Left lobe of liver (tissue), 2 donors: ENCODE data around the gene CCDC7. TPM values are rescaled to one million over a fixed set of nuclear protein-coding genes. Genes with fewer than 3 reads are reported as not detected.
"Not testable (repeated sequence)": the region's sequence is repeated elsewhere in the genome, so short reads cannot be mapped to it uniquely, and the experiment has no call there.

Experiments
- ATAC-seq: fragments of 200-7000 bp; cut with Tn5 transposase; one replicate; pipeline ENCODE4 v1.9.1; 2020; ENCODE audit warnings: mild to moderate bottlenecking, moderate library complexity
- DNase-seq: peaks from one replicate; pipeline ENCODE4 v3.0.0-alpha.2; 2020; ENCODE audit warnings: low spot score
- total RNA-seq: library from RNA; stranded (reverse); gene quantifications from one replicate; pipeline ENCODE4 v1.2.1, GENCODE V29; 2021
- donor health status: DM: no; HTN: no; CAD: no; lungs with moderate emphysema.
- donor health status: DM: no; HTN: yes; CAD: no.

CCDC7 gene
- total RNA-seq, 1 donor from 2014 or later, result 4.9 TPM

DNA sequence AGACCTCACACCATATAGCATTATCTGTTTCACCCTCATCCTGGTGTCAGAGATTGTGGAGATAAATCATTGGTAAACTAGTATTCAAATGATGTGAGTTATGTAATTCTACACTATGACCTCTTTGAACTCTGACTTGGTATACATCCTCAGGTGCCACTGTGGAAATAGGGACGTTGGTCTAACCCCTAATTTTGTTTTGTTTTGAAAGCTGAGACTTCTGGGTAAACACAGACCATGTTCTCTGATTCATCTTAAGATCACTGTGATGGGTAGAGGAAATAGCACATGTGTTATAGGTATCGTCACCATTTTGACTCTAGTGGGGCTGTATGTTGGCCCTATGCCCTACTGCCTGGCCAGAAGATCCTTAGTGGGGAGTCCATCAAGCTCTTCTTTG, 241.6 kb downstream of the CCDC7 start:
- ATAC-seq (no peak), DNase-seq (no peak)

DNA sequence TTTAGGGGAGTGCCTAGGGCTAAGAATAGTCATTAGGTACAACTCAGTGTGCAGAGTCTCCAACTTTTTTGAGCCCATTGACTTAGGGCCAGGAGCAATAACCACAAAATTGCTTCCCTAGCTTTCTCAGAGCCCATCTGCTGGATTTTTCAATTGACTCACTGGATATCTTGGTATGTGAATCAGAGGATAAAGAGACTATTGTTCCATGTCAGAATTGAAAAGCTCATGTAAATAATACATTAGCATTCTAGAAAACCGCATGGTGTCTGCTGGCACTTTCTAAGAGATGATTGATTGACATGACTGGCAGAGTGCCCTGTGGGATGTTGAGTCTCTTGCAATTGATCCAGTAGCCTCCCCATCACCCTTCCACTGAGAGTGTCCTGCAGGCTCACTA, 246.2 kb downstream of the CCDC7 start:
- ATAC-seq (no peak), DNase-seq (no peak)

DNA sequence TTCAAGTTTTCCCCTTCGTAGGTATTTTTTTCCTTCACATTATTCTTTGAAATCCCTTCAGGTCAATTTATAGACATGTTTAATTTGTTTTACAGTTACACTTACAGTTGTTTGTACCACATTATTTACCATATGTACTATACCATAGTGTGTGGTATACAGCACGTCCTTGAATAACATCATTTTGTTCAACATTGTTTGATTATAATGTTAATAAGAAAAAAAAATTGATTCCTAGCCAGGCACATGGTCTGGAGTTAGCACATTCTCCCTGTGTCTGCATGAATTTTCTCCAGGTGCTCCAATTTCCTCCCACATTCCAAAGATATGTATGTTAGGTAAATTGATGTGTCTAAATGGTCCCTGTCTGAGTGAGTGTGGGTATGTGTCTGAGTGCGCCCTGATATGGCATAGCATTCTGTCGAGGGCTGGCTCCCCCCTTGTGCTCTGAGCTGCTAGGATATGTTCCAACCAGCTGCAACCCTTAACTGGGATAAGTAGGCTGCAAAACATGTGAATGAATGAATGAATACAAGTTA, 247.6 kb downstream of the CCDC7 start:
- no peak for DNase-seq
- ATAC-seq, result no peak

DNA sequence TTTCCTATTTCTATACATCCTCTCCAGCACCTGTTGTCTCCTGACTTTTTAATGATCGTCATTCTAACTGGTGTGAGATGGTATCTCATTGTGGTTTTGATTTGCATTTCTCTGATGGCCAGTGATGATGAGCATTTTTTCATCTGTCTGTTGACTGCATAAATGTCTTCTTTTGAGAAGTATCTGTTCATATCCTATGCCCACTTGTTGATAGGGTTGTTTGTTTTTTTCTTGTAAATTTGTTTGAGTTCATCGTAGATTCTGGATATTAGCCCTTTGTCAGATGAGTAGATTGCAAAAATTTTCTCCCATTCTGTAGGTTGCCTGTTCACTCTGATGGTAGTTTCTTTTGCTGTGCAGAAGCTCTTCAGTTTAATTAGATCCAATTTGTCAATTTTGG, 253.7 kb downstream of the CCDC7 start:
- not testable (repeated sequence) for ATAC-seq, DNase-seq

DNA sequence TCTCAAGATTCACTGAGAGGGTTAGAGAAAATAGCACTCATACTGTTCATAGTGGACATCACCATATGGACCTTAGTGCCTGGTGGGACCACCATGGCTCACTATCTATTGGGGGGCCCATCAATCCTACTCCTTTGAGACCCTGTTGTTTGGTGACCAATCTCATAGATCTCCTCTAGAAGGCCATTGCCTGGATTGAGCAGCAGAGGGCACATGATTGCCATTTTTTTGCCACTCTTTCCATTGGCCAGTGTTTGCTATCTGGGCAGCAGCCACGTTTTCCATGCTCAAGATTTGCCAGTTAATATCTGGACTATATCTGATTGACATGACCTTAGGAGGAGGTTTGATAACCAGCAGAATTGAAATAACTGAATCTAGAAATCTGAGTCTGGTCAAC, 267.6 kb downstream of the CCDC7 start:
- DNase-seq, result no peak
- peak; percentile 84 for ATAC-seq

DNA sequence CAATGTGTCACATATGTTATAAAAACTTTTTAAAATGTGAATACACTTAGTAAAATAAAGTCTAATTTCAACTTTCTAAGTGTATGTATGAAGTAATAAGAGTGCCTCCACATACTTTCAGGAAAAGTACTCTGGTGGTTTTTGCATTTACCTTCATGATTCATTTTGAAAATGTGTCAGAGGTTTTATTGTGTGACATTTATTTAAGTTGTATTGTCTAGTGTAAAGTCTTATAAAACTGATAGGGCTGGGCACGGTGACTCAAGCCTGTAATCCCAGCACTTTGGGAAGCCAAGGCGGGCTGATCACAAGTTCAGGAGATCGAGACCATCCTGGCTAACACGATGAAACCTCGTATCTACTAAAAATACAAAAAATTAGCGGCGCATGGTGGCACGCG, 285.6 kb downstream of the CCDC7 start:
- no peak for ATAC-seq
- no peak for DNase-seq

DNA sequence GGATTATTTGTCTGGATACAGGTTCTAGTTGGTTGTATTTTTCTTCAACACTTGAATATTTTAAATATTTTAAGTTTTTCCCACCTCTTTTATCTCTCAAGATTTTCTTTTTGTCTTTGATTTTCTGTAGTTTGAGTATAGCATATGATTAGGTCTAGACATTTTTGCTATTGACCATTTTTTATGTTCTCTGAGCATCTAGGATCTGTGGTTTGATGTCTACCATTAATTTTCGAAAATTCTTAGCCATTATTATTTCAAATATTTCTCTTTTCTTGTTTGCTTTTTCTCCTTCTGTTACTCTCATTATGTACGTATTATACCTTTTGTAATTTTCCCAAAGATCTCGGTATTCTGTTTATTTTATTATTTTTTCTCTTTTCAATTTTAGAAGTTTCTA, 293.0 kb downstream of the CCDC7 start:
- no peak for DNase-seq
- no peak for ATAC-seq

DNA sequence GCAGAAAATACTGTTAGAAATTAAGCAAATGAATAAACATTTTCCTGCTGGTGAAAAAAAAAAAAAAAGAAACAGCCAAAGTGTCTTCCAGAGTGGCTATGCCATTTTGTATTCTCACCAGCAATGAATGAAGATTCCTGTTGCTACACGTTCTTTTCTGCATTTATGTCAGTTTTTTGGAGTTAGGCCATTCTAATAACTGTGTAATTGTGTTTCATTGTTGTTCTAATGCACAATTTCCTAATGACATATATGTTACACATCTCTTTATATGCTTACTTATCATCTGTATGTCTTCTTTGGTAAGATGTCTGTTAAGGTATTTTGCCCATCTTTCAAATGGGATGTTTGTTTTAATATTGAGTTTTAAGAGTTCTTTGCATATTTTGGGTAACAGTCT, 298.4 kb downstream of the CCDC7 start:
- no peak for DNase-seq
- no peak for ATAC-seq

DNA sequence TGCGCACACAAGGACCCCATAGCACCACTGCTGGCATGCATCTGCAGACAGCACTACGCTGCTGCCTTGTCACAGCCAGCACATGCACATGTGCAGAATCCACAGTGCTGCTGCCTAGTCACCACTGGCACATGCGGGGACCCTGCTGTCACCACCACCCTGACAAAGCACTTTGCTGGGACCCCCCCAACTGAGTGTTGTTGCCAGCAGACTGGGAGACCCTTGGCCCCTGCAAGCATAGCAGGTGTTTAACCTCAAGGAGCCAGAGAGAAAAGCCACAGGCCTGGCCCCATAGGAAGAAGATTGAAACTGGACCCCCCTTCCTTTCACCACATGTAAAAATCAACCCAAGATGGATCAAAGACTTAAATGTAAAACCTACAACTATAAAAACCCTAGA, 300.9 kb downstream of the CCDC7 start:
- DNase-seq (no peak), ATAC-seq (no peak)

DNA sequence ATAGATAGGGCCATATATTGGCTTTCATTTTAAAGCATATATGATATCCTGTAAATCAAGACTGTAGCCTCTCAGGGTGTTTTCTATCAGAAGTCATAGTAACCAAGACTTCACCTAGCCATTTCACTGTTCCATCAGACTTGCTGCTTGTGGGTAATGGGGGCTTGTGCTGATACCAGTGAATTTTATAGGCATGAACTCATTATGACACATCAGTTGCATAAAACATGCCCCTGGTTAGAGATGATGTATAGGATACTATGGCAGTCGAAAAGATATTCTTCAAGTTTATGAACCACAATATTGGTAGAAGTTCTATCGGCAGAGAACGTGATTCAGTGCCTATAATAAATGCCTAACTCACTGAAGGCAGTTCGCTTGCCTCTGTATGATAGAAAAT, 305.6 kb downstream of the CCDC7 start:
- ATAC-seq, result no peak
- no peak for DNase-seq

DNA sequence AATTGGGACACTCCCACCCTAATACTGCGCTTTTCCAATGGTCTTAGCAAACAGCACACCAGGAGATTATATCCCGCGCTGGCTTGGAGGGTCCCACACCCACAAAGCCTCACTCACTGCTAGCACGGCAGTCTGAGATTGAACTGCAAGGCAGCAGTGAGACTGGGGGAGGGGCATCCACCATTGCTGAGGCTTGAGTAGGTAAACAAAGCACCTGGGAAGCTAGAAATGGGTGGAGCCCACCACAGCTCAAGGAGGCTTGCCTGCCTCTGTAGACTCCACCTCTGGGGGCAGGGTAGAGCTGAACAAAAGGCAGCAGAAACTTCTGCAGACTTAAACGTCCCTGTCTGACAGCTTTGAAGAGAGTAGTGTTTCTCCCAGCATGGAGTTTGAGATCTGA, 309.0 kb downstream of the CCDC7 start:
- not testable (repeated sequence) for ATAC-seq, DNase-seq

DNA sequence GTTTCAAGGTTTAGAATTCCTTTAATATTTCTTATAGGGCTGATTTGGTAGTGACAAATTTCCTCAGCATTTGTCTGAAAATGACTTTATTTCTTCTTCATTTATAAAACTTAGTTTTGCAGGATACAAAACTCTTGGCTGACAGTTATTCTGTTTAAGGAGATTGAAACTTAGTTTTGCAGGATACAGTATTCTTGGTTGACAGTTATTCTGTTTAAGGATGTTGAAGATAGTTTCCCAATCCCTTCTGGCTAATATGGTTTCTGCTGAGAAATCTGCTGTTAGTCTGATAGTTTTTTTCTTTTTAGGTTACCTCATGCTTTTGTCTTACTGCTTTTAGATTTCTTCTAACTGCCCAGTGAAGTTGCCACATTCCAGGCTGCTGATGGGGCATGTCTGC, 325.3 kb downstream of the CCDC7 start:
- DNase-seq (no peak), ATAC-seq (no peak)

DNA sequence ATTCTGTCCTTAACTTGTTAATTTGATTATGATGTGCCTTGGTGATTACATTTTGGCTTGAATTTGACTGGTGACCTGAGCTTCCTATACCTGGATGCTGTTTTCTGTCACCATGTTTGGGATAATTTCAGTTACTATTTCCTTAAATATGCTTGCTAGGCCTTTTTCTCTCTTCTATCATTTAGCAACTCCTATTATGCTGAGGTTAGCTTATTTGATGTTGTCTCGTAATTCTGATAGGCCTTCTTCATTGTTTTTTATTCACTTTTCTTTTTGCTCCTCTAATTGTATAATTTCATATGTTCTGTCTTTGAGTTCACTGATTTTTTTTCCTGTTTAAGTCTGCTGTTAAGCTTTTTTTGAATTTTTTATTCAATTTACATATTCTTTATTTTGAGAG, 327.2 kb downstream of the CCDC7 start:
- DNase-seq (no peak), ATAC-seq (no peak)

DNA sequence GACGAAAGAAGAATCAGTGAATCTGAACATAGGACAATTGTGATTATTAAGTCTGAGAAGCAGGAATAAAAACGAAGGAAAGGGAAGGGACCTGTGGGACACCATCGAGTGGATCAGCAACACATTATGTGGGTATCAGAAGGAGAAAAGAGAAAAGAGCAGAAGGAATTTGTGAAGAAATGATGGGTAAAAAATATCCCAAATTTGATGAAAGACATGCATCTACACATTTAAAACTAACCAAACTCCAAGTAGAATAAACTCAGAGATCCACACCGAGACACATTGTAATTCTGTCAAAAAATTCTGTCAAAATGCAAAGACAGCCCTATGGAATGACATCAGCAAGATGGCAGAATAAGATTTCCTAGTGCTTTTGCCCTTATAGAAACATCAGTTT, 341.0 kb downstream of the CCDC7 start:
- no peak for DNase-seq
- ATAC-seq, result no peak

DNA sequence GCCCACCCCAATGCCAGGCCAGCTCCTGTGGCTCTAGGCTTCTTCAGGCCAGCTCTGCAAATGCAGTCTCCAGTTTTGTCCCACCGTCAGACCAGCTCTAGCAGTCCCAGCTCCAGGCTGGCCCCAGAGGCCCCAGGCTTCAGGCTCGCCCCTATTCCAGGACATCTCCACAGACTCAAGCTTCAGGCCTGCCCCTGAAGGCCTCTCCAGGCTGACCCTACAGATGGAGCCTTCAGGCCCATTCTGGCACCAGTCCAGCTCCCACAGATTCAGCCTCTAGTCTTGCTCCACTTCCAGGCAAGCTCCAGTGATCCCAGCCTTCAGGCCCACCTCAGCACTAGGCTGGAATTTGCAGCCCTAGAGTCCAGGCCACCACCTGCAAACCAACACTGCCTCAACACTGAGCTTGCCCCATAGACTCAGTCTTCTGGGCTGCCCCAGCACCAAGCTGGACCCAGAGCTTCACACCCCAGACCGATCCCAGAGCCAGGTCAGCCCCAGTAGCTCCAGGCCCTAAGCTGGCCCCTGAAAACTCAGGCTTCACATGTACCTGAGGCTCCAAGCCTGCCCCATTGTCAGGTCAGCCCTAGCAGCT, 341.8 kb downstream of the CCDC7 start:
- ATAC-seq (peak; percentile 40), DNase-seq (no peak)

DNA sequence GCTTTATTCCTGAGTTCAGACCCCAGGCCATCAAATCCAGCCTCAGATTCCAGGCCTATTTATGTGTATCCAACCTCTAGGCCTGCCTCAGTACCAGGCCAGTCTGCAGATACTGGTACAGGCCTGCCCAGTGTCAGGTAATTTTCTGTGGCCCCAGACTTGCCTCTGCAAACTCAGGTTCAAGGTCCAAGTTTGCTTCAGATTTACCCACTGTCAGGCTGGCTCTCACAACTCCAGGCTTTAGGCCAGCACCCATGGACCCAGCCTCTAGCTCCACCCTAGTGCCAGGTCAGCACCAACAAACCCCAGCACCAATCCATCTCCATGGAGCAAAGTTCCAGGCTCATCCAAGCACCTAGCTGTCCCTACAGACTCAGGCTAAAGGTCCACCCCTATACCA, 342.4 kb downstream of the CCDC7 start:
- ATAC-seq (peak; percentile 98), DNase-seq (peak; percentile 93)

DNA sequence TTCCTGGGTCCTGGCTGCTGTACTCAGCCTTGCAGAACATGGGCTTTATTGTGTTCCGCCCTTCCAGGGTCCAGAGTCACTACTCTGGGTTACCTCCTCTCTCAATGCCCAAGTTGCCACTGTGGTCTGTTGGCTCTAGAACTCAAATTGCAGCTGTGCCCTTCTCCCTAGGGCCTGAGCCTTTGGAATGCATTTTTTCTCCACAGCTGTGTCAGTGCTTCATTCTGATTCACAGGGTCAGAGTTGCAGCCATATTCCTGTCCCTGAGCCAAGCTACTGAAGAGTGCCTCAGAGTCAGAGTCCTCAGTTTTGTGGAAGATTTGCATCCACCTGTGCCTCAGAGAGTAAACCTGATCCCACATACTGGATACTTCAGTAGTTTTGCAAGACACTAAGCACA, 344.5 kb downstream of the CCDC7 start:
- ATAC-seq (no peak), DNase-seq (no peak)

DNA sequence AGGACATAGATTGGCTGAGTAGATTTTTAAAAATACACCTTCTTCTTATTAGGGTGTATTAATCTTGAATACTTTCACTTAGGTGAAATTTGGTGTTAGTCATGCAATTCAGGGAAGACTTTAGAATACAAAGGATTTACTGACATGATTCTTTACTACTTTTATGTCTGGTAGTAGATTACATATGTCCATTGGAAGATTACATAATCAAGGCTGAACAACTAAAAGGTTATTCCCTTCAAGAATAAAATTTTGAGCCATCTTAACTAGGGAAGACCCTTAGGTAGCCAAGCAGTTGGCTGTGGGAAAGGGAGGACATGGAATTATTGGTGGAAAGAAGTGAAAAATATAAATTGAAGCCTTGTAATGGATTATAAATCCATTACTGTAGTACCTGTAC, 347.1 kb downstream of the CCDC7 start:
- ATAC-seq, result no peak
- no peak for DNase-seq

DNA sequence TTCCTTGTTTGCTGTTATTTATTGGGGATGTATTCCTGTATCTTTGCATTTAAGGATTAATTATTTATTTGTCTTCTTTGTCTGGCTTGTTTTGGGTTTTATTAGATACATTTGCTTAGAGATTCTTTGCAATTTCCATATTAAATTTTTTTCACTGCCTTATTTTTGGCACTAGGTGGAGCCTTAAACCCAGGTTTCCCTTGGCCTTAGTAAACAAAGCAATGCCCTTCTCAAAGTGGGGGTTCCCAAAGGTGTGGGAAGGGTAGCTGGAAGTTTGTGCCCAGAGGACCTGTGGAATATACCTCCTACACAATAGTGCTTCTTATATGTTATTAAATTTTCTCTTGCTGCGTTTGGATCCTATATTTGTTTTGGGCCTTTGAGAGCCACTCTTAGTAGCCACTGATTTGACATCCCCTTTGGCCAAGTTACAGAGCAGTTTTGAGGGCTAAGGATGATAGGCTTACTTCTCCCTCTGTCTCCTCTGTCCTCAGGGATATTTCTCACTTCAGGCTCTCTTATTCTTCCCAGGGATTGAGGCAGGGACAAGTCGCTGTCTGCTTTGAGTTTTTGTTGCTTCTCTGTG, 349.8 kb downstream of the CCDC7 start:
- no peak for DNase-seq
- peak; percentile 75 for ATAC-seq

DNA sequence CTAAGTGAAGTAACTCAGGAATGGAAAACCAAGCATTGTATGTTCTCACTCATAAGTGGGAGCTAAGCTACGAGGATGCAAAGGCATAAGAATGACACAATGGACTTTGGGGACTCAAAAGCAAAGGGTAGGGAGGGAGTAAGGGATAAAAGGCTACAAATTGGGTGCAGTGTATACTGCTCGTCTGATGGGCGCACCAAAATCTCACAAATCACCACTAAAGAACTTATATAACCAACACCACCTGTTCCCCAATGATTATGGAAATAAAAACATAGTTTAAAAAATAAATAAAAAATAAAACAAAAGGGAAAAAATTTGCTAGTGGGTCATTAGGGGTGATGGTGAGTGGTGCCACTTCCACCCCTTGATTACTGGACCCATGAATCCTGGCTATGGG, 351.5 kb downstream of the CCDC7 start:
- not testable (repeated sequence) for ATAC-seq

DNA sequence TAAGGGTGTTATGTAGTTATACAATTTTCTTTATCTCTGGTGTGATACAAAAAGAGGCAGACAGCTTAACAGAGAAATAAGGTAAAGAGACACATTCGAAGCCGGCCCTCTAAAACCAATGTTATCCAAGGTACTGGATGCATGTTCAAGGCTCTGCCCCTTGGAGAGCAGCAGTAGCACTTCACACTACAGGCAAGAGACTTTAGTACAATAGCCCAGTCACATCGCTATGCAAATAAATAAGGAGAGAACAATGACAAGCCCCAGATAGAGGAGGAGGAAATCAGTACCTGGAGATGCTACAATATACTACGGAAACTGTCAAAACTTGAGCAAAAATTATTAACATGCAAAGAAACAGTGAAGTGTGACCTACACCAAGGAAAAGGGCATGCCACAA, 401.0 kb downstream of the CCDC7 start:
- no peak for ATAC-seq
- no peak for DNase-seq

More for the DNA sequence above, 351.5 kb downstream of the CCDC7 start:
- DNase-seq, result not testable (repeated sequence)

DNA sequence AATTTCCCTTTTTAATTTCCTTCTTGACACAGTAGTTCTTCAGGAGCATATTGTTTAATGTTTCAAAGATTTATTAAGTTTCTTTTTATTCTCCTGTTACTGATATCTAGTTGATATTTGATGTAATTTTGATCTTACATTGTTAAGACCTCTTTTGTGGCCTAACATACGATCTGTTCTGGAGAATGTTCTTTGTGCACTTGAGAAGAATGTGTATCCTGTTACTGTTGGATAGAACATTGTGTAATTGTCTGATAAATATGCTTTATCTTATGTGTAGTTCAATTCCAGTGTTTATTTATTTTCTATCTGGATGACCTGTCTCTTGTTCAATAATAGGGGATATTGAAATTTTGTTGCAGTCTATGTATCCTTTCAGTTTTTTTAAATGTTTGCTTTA, 405.4 kb downstream of the CCDC7 start:
- DNase-seq (no peak), ATAC-seq (no peak)

DNA sequence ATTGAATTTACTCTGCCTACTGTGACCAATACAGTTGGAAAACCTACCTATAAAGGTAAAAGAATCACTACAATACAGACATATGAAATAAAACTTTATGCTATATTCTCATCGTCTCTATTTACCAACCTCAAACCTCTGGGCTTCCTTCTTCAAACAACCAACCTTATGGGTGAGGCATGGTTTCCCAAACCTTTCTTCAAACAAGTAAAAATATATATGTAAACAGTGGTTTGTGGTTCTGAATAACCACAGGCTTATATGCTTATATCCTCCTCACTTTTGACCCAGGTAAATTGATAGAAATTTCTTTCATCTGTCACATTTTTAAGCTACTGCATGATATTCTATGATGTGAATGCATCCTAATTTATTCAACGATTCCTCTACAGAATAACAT, 408.5 kb downstream of the CCDC7 start:
- no peak for DNase-seq
- ATAC-seq, result no peak
